ENCODE results near the gene B3GNT5.
"Not testable (repeated sequence)": the region's sequence is repeated elsewhere in the genome, so short reads cannot be mapped to it uniquely, and the experiment has no call there.

Gene B3GNT5

DNA sequence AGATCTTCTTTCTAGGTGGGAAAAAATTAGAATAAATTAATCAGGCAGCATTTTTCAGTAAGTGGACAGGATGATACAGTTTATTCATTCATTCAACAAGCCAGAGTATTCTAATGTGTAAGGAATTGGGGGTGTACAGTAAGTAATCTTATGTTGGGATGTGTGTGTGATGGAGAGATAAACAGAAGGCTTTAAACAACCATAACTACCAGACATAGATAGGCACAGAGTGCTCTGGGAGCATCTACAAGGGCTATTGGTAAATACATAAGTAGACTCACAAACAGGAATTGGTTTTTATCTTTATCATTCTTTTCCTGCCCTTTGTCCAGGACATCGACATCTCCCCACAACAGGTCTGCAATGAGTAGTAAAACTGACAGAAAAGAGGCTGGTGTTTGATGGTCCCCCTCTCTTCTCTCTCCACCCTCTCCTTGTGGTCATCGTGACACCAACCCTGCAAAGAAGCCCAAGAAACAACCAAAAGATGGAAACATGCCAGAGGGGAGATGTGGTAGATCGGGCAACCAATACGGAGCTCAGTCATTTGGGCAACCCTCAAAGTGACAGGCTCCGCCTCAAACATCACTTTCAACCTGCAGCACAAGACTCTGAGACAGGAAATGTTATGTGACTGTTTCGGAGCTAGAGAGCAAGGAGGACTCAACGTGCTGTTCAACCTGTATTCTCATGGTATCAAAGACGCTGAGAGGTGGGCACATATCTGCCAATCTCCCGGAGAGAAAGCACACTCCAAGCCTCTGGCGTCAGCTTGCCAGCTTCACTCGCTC is 28.7 kb upstream of the B3GNT5 start:
- TF ChIP-seq CTCF (IDR thresholded peaks at IDR 0.05; ENCODE audit: unreplicated experiment in 3 of 3) = no peak
- Mint-ChIP-seq H3K4me1 (peaks cover 5% of the 10 kb centered on the region), H3K4me3 (no peak overlapping the region), H3K27ac (no peak overlapping the region), H3K27me3 (ENCODE audit: low read depth) (peaks cover 5% of the 10 kb centered on the region), H3K9me3 (no peaks in the 10 kb centered on the region), H3K36me3 (ENCODE audit: low read depth) (no peaks in the 10 kb centered on the region)

DNA sequence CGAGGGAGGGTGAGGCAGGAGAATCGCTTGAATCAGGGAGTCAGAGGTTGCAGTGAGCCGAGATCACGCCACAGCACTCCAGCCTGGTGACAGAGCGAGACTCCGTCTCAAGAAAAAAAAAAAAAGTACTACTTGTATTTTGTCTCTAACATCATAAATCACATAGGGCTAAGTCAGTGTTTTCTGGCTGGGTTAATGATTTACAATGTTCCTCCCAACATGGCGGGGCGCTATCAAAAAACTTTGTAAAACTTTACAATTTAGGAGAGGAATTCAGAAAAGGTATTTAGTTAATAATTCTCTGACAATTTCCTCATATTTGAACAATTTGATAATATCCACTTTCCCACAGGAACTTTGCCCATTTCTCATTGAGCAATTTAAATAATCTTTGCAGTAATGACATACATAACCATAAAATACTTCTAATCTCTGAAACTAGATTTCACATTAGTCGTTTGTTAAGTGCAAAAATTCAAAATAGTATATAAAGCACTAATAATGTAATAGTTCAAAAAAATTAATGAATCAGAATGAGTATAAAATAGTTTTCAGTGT is 26.6 kb upstream of the B3GNT5 start:
- Mint-ChIP-seq H3K4me1 (peaks cover 5% of the 10 kb centered on the region), H3K27ac (no peak overlapping the region), H3K36me3 (ENCODE audit: low read depth) (no peaks in the 10 kb centered on the region), H3K9me3 (no peaks in the 10 kb centered on the region), H3K4me3 (no peak overlapping the region), H3K27me3 (ENCODE audit: low read depth) (no peaks in the 10 kb centered on the region)
- TF ChIP-seq CTCF (IDR thresholded peaks at IDR 0.05; ENCODE audit: unreplicated experiment in 3 of 3) = no peak

DNA sequence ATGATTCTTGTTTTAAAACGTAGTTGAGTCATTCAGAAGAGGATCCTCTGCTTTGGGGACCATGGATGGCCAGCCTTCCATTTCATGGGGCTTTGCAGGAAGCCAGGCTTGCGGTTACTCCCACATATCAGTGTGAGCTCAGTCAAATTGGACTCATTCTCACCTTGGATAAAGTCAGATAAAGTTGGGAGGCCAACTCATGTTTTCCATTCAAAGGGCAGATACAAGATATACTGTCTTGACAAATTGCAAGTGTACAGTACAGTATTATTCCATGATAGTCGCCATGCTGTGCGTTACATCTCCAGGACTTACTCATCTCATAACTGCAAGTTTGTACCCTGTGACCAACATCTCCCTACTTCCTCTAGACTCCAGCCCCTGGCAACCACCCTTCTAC is 25.5 kb upstream of the B3GNT5 start:
- no peak for TF ChIP-seq CTCF (IDR thresholded peaks at IDR 0.05; ENCODE audit: unreplicated experiment in 3 of 3)
- Mint-ChIP-seq H3K27ac (no peak overlapping the region), H3K27me3 (ENCODE audit: low read depth) (no peaks in the 10 kb centered on the region), H3K4me3 (no peak overlapping the region), H3K9me3 (no peaks in the 10 kb centered on the region), H3K4me1 (peaks cover 5% of the 10 kb centered on the region), H3K36me3 (ENCODE audit: low read depth) (no peaks in the 10 kb centered on the region)

- no peak for TF ChIP-seq CTCF (IDR thresholded peaks at IDR 0.05; ENCODE audit: unreplicated experiment in 3 of 3)
- Mint-ChIP-seq H3K4me1 (peaks cover 5% of the 10 kb centered on the region), H3K27ac (no peak overlapping the region), H3K27me3 (ENCODE audit: low read depth) (no peaks in the 10 kb centered on the region), H3K36me3 (ENCODE audit: low read depth) (no peaks in the 10 kb centered on the region), H3K9me3 (no peaks in the 10 kb centered on the region), H3K4me3 (no peak overlapping the region)
These were observed 23.9 kb upstream of the B3GNT5 start for GRCh38 chr3:183229178-183229577.

DNA sequence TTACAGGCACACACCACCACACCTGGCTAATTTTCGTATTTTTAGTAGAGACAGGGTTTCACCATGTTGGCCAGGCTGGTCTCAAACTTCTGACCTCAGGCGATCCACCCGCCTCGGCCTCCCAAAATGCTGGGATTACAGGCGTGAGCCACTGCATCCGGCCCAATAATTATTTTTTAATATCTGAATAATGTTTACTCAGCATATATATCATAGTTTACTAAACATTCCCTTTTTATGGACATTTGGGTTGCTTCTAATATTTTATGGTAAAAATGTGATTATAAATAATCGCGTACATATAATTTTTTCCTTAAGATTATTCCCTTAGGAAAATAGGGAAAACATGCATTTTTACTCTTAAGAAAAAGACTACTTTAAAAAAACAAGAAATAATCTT is 22.8 kb upstream of the B3GNT5 start:
- not testable (repeated sequence) for H3K4me3 Mint-ChIP-seq; H3K36me3 Mint-ChIP-seq (ENCODE audit: low read depth); H3K27ac Mint-ChIP-seq; H3K4me1 Mint-ChIP-seq; H3K27me3 Mint-ChIP-seq (ENCODE audit: low read depth); H3K9me3 Mint-ChIP-seq

- H3K4me1 Mint-ChIP-seq = peaks cover 5% of the 10 kb centered on the region
- H3K4me3 Mint-ChIP-seq = no peak overlapping the region
- no peaks in the 10 kb centered on the region for H3K9me3 Mint-ChIP-seq
- H3K36me3 Mint-ChIP-seq (ENCODE audit: low read depth) = no peaks in the 10 kb centered on the region
- TF ChIP-seq CTCF (IDR thresholded peaks at IDR 0.05; ENCODE audit: unreplicated experiment in 3 of 3) = no peak
- H3K27ac Mint-ChIP-seq = no peak overlapping the region
- H3K27me3 Mint-ChIP-seq (ENCODE audit: low read depth) = no peaks in the 10 kb centered on the region
These were observed 22.2 kb upstream of the B3GNT5 start for GRCh38 chr3:183230826-183231225.
